HFF-Myc (cell line): Measurements from ENCODE around the gene TREX2.

Experiments
- DNase-seq: peaks from one replicate; pipeline ENCODE4 v3.0.0-alpha.2; 2011; ENCODE audit warnings: low read depth; ENCODE audit errors: extremely low read depth
- H3K4me3 ChIP-seq: replicated peaks from 2 replicates; pipeline ENCODE4 v1.5.1; 2011; ENCODE audit warnings: low read depth, mild to moderate bottlenecking, control low read depth, low read length
- CTCF ChIP-seq: IDR thresholded peaks from 2 replicates; pipeline ENCODE4 v1.5.1; 2012; ENCODE audit warnings: mild to moderate bottlenecking, low read depth, low read length, control low read depth; ENCODE audit errors: missing control alignments

The TREX2 gene

GRCh38 chrX:153445106-153445855 is 575 bp downstream of the TREX2 start:
- no peak for TF ChIP-seq CTCF
- no peak overlapping the region for H3K4me3 ChIP-seq
- DNase-seq, result no peak

GRCh38 chrX:153444333-153445011 is 1.4 kb downstream of the TREX2 start:
- no peak for DNase-seq
- TF ChIP-seq CTCF, result no peak

GRCh38 chrX:153443476-153444332 is 2.2 kb downstream of the TREX2 start:
- DNase-seq, result no peak
- TF ChIP-seq CTCF, result no peak
- H3K4me3 ChIP-seq, result no peak overlapping the region

More at GRCh38 chrX:153444333-153445011, 1.4 kb downstream of the TREX2 start:
- H3K4me3 ChIP-seq, result no peak overlapping the region

- no peak overlapping the region for H3K4me3 ChIP-seq
- DNase-seq, result no peak
- no peak for TF ChIP-seq CTCF
Measured at GRCh38 chrX:153442463-153442862, 3.4 kb downstream of the TREX2 start.

GRCh38 chrX:153441981-153442380 is 3.9 kb downstream of the TREX2 start:
- H3K4me3 ChIP-seq, result no peak overlapping the region
- no peak for TF ChIP-seq CTCF
- DNase-seq, result no peak

GRCh38 chrX:153441296-153441695 is 4.6 kb downstream of the TREX2 start:
- no peak for TF ChIP-seq CTCF
- no peak overlapping the region for H3K4me3 ChIP-seq
- no peak for DNase-seq
